ENCODE data around the gene LCNL1.

GRCh38 chr9:136975644-136976043 is 7.1 kb upstream of the LCNL1 start:
- TF ChIP-seq POLR2A (IDR thresholded peaks at IDR 0.05) (no peak), CTCF (IDR thresholded peaks at IDR 0.05) (peak in 1 of 6 experiments; percentile 8)

Measured in Peyer's patch (tissue), 4 donors.